ENCODE results near the gene LAMTOR1.

GRCh38 chr11:72119198-72119597 is 16.1 kb upstream of the LAMTOR1 start:
- TF ChIP-seq CTCF (IDR thresholded peaks at IDR 0.05) (no peak), EZH2 (IDR thresholded peaks at IDR 0.05; ENCODE audit: borderline replicate concordance, insufficient read depth, low read depth, low read length, poor library complexity, severe bottlenecking) (no peak)

Measured in B cell (primary cell).